Fibroblast of skin of abdomen (primary cell): Measurements from ENCODE around the gene PYURF. TPM values are rescaled to one million over a fixed set of nuclear protein-coding genes. Genes with fewer than 3 reads are reported as not detected.
A peak's percentile ranks its signal among the peaks of the same experiment; 100 is the strongest.

Source experiments
- DNase-seq: peaks from one replicate; pipeline ENCODE4 v3.0.0-alpha.2; 2013
- polyA plus RNA-seq, 2 experiments: library from polyadenylated mRNA; unstranded; fragments of 120-200 nt; gene quantifications; one replicate each; pipeline ENCODE4 v1.2.1, GENCODE V29; 2013; ENCODE audit not compliant: insufficient read length in 2 of 2

Gene PYURF
- 84.9 TPM for polyA plus RNA-seq (2013, experiment 1 of 2; ENCODE audit: insufficient read length)
- 91.6 TPM for polyA plus RNA-seq (2013, experiment 2 of 2; ENCODE audit: insufficient read length)

- peak; percentile 92 for DNase-seq
These were observed at the start of gene PYURF for GRCh38 chr4:88523325-88524129. TSS of gene PYURF (minus strand) at chr4:88523776. CDS start at chr4:88523700, 76 bp downstream.

- DNase-seq, result peak; percentile 42
These were observed 46.4 kb upstream of the PYURF start for GRCh38 chr4:88570001-88570400.

GRCh38 chr4:88567591-88567990 lies 44.0 kb upstream of the PYURF start:
- peak; percentile 20 for DNase-seq

- no peak for DNase-seq
These were observed 26.2 kb upstream of the PYURF start for GRCh38 chr4:88549815-88550214.

GRCh38 chr4:88539322-88540068 lies 15.9 kb upstream of the PYURF start:
- peak; percentile 45 for DNase-seq

- DNase-seq, result no peak
These were observed 14.1 kb upstream of the PYURF start for GRCh38 chr4:88537709-88538108.

- DNase-seq, result no peak
These were observed 11.6 kb upstream of the PYURF start for GRCh38 chr4:88535090-88535755.

GRCh38 chr4:88533937-88534750 lies 10.6 kb upstream of the PYURF start:
- DNase-seq, result peak; percentile 92

GRCh38 chr4:88533088-88533790 lies 9.7 kb upstream of the PYURF start:
- peak; percentile 82 for DNase-seq

- no peak for DNase-seq
These were observed 8.0 kb upstream of the PYURF start for GRCh38 chr4:88531549-88531948.

GRCh38 chr4:88528861-88529260 lies 5.3 kb upstream of the PYURF start:
- DNase-seq, result no peak

- DNase-seq, result no peak
These were observed 4.2 kb upstream of the PYURF start for GRCh38 chr4:88527787-88528186.

GRCh38 chr4:88526221-88526815 lies 2.7 kb upstream of the PYURF start:
- peak; percentile 12 for DNase-seq

- DNase-seq, result no peak
These were observed 595 bp upstream of the PYURF start for GRCh38 chr4:88524171-88524570.

- peak; percentile 12 for DNase-seq
These were observed 763 bp downstream of the PYURF start for GRCh38 chr4:88522702-88523324.

- DNase-seq, result no peak
These were observed 4.7 kb downstream of the PYURF start for GRCh38 chr4:88518911-88519310.

GRCh38 chr4:88517825-88518224 lies 5.8 kb downstream of the PYURF start:
- no peak for DNase-seq

- DNase-seq, result no peak
These were observed 6.8 kb downstream of the PYURF start for GRCh38 chr4:88516746-88517145.

GRCh38 chr4:88514557-88515511 lies 8.7 kb downstream of the PYURF start:
- no peak for DNase-seq
